ENCODE data around the gene TXK.

The TXK gene

GRCh38 chr4:48110452-48110978, 23.5 kb downstream of the TXK start:
- no peaks in the 10 kb centered on the region for H3K9me3 ChIP-seq (ENCODE audit: control insufficient read depth, insufficient read depth, low read depth, low read length)
- H3K4me1 ChIP-seq (ENCODE audit: control insufficient read depth, insufficient read depth, low read length), result no peaks in the 10 kb centered on the region
- no peak overlapping the region for H3K4me3 ChIP-seq (ENCODE audit: low read depth, low read length)
- TF ChIP-seq PRDM4 (tag by site-specific recombination; IDR thresholded peaks at IDR 0.05) (no peak), PRDM6 (tag by site-specific recombination; IDR thresholded peaks at IDR 0.05) (peak; percentile 45; the same call in 1 of the 2 replicates)
- no peaks in the 10 kb centered on the region for H3K36me3 ChIP-seq (ENCODE audit: control insufficient read depth in 2 of 2, insufficient read depth in 1 of 2, low read length in 2 of 2)
- CTCF ChIA-PET, result interaction anchor here (0.6 to 2.4 kb wide), 8 partner anchors 15 to 347 kb away, joined by 3 to 12 read pairs (median 5); no protein-coding TSS in a partner anchor
- no peak overlapping the region for H3K27ac ChIP-seq (ENCODE audit: extremely low read depth, low read depth, low read length)
- POLR2A ChIA-PET, result no interaction called here

GRCh38 chr4:48109413-48110263, 24.4 kb downstream of the TXK start:
- CTCF ChIA-PET, result interaction anchor here (0.6 to 2.4 kb wide), 17 partner anchors 9 to 413 kb away, joined by 3 to 12 read pairs (median 5); no protein-coding TSS in a partner anchor
- POLR2A ChIA-PET, result no interaction called here
- no peaks in the 10 kb centered on the region for H3K36me3 ChIP-seq (ENCODE audit: control insufficient read depth in 2 of 2, insufficient read depth in 1 of 2, low read length in 2 of 2)
- H3K9me3 ChIP-seq (ENCODE audit: control insufficient read depth, insufficient read depth, low read depth, low read length), result no peaks in the 10 kb centered on the region
- no peak overlapping the region for H3K4me3 ChIP-seq (ENCODE audit: low read depth, low read length)
- no peak overlapping the region for H3K27ac ChIP-seq (ENCODE audit: extremely low read depth, low read depth, low read length)
- TF ChIP-seq ZNF654 (tag by site-specific recombination; IDR thresholded peaks at IDR 0.05; ENCODE audit: low read depth), result peak; percentile 41
- no peak for TF ChIP-seq IKZF3 (tag by site-specific recombination; IDR thresholded peaks at IDR 0.05)
- no peaks in the 10 kb centered on the region for H3K4me1 ChIP-seq (ENCODE audit: control insufficient read depth, insufficient read depth, low read length)

- no peaks in the 10 kb centered on the region for H3K4me1 ChIP-seq (ENCODE audit: control insufficient read depth, insufficient read depth, low read length)
- H3K36me3 ChIP-seq (ENCODE audit: control insufficient read depth in 2 of 2, insufficient read depth in 1 of 2, low read length in 2 of 2), result no peaks in the 10 kb centered on the region
- H3K4me3 ChIP-seq (ENCODE audit: low read depth, low read length), result no peak overlapping the region
- ChIA-PET POLR2A (no interaction called here), CTCF (interaction anchor here (0.7 to 2.4 kb wide), 10 partner anchors 10 to 412 kb away, joined by 3 to 12 read pairs (median 7); no protein-coding TSS in a partner anchor)
- H3K27ac ChIP-seq (ENCODE audit: extremely low read depth, low read depth, low read length), result no peak overlapping the region
- H3K9me3 ChIP-seq (ENCODE audit: control insufficient read depth, insufficient read depth, low read depth, low read length), result no peaks in the 10 kb centered on the region
- TF ChIP-seq PRDM4 (tag by site-specific recombination; IDR thresholded peaks at IDR 0.05), result no peak
- TF ChIP-seq ZNF654 (tag by site-specific recombination; IDR thresholded peaks at IDR 0.05; ENCODE audit: low read depth), result no peak
- no peak for TF ChIP-seq CTCF (tag by site-specific recombination; IDR thresholded peaks at IDR 0.05)
- no peak for TF ChIP-seq ZNF292 (tag by site-specific recombination; IDR thresholded peaks at IDR 0.05; ENCODE audit: borderline replicate concordance, low read depth)
- no peak for TF ChIP-seq RBAK (tag by site-specific recombination; IDR thresholded peaks at IDR 0.05)
- TF ChIP-seq ZNF529 (tag by site-specific recombination; IDR thresholded peaks at IDR 0.05; ENCODE audit: insufficient replicate concordance), result no peak
- no peak for TF ChIP-seq ZFHX2 (tag by site-specific recombination; conservative IDR thresholded peaks at IDR 0.05)
- TF ChIP-seq EGR2 (tag by site-specific recombination; IDR thresholded peaks at IDR 0.05; ENCODE audit: low read depth), result no peak
- no peak for TF ChIP-seq PATZ1 (tag by site-specific recombination; IDR thresholded peaks at IDR 0.05)
- no peak for TF ChIP-seq KLF8 (tag by site-specific recombination; IDR thresholded peaks at IDR 0.05)
- TF ChIP-seq ZBTB8A (tag by site-specific recombination; IDR thresholded peaks at IDR 0.05), result no peak
- TF ChIP-seq ZNF202 (tag by site-specific recombination; IDR thresholded peaks at IDR 0.05; ENCODE audit: borderline replicate concordance), result no peak
Measured at GRCh38 chr4:48108309-48109073, 25.6 kb downstream of the TXK start.

All from HEK293 (cell line).